T-helper 22 cell (primary cell): Measurements from ENCODE around the gene COL19A1.
"Not testable (repeated sequence)": the region's sequence is repeated elsewhere in the genome, so short reads cannot be mapped to it uniquely, and the experiment has no call there.

Experiments
- DNase-seq: peaks from one replicate; pipeline ENCODE4 v3.0.0-alpha.2; 2020; ENCODE audit warnings: low read depth

The COL19A1 gene

DNA sequence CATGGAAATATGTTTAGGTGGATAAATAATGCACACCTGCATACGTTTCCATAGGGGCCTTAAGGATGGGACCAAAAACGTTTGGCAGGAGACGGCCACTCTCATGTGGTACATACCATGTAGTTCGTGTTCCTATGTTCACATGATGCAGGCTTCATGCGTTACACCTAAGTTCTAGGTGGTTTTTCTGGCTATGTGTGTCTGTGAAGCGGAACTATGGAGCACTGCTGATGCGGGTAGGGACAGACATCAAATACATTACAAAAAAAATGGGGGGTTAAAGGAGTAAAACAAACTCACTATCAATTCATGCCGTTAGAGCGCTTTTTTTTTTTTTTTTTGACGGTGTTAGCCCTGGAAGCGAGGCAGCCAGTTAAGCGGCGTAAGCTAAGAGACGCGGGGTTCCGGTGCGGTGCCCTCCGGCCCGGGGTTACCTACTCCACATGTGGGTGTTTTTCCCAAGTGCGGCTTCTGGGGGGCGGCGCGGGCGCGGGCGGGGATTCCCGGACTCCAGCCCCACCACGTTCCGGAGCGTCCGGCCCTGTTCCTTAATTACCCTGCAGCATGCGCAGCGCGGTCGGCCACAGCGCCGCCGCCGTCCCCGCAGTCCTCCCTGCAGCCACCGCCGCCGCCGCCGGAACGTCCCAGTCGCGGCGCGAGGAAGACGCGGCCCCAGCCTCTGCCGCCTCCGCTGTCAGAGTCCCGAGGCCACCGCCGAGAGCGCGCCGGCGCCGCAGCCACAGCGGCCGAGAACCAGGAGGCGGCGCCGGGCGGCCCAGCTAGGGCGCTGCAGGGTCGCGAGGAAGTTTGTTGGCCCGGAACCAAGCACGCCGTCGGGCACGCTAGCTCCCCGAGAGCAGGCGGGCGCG lies 648 bp downstream of the COL19A1 start:
- DNase-seq = peak; percentile 13

DNA sequence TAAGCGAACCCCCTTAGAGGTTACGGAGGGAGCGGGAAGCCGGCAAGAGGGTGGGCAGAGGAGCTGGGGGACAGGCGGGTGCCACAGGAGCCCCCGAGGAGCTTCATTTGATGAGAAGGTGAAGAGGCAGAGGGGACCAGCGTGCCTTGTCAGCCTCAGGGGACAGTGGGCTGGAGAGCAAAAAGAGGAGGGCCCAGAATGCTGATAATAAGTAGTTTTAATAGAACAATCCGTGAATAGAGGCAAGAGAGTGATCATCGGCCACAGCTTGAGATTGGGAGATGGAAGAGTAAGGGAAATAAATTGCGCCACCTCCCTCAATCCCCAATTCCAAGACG lies 1.3 kb downstream of the COL19A1 start:
- DNase-seq = no peak

DNA sequence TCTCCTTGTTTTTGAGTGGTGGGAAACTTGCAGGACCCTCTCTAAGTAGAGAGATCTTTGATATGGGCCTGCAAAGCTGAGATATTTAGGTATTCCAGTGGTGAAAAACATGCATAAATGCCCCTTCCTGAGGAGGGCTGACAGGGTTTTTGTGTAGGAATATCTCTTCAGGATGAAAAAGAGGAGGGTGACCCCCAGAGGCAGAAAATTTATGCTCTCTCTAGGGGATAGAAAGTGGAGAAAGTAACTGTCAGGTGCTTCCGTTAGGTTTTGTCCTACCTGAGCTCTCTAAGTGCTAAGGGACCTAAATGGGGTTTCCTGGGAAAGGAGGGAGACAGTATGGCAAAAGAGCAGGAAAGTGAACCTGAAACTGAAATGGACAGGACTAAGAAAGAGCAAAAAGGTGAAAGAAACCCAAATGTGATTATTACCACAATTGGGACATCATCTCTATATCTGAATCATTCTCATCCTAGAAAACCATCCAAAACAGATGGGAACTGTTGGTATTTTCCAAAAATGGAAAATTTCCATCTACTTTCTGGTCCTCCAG lies 2.0 kb downstream of the COL19A1 start:
- no peak for DNase-seq

DNA sequence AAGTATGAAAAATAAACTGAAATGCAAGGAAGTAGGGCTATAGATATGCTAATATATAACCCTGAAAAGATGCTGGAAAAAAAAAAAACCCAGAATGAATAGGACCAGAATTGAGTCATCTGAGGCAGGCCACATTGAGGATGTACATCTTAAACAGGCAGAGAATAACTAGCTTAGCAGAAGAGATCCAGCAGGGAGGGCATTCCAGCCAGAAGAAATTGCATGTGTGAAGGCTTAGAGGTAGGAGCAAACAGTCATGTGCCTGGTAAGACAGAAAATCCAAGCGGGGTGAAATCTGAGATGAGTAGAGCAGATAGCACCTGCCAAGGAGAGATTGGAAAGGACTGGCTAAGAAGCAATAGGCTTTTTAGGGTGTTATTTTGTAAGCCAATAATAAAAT lies 2.6 kb downstream of the COL19A1 start:
- DNase-seq = no peak

DNA sequence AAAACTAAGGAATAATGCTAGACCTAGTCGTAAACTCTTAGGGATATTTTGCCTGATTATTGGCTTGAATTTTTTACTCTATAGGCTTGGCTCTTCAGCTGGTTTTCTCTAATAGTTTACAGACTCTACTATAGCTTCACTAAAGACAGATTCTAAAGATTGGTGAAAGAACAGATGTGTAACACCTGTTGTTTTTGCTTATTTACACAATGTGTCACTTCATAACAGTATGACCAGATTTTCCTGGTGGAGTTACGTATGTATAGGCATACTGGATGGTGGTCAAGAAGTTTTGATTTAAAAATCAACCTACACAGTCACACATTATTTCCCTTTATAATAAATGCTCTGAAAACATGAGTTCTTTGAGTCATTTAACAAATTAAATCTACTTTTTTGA lies 4.8 kb downstream of the COL19A1 start:
- no peak for DNase-seq

DNA sequence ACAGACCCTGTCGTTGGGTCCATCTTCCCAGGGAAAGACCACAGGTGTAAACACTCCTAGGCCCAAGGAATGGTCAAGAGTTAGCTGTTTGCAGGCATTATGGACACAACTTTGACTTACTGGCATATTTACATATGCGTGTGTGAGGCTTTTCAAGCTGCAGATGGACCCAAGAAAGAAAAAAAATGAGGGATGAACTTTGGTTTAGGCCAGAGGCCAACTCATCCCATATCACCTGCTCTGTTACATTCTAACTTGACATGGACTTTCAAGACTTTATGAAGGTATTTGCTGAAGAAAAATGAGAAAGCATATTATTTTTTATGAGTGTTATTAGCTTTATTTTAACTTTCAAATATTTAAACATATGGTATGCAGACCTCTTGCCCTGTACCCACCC lies 6.9 kb downstream of the COL19A1 start:
- no peak for DNase-seq

DNA sequence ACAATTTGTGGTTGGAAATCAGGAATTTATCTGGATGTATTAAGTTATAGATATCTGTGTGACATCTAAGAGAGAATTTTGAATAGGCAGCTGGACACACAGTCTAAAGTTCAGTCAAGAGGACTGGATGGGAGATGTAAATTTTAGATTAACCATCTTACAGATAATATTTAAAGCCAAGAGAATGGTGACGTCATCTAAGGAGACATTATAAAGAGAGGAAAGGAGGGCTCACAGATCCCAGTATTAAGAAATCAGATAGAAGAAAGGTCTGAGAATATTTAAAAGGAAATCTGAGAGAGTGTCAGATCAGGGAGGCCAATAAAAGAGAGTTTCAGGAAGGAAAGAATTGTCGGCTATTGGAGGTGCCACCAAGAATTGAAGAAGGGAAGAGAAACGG lies 9.4 kb downstream of the COL19A1 start:
- no peak for DNase-seq

DNA sequence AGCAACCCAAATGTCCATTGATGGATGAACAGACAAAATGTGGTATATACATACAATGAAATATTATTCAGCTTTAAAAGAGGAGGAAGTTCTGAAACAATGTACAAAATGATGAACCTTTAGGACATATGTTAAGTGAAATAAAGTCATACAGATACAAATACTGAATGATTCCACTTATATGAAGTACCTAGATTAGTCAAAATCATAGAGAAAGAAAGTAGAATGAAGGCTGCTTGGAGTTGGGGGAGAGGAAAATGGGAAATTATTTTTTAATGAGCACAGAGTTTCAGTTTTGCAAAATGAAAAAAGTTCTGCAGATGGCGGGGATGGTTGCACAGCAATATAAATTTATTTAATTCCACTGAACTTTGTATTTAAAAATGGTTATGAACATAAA lies 12.4 kb downstream of the COL19A1 start:
- no peak for DNase-seq

DNA sequence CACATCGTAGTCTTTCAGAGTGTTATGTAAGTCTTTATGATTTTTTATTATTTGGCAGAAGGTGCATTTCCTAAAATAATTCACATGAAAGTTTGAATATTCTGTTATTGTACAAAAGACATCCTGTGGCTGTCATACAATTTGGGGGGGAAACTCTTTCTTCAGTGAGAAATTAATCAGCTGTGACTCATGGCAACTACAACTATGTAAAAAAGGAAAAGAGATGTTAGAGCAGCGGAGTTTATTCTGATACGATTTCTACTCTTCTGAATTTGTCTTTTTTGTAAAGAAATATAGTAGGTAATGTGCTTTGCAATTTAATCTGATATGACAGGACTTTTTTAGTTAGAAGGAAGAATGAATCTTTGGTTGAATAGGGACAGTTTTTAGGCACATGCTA lies 14.2 kb downstream of the COL19A1 start:
- no peak for DNase-seq

DNA sequence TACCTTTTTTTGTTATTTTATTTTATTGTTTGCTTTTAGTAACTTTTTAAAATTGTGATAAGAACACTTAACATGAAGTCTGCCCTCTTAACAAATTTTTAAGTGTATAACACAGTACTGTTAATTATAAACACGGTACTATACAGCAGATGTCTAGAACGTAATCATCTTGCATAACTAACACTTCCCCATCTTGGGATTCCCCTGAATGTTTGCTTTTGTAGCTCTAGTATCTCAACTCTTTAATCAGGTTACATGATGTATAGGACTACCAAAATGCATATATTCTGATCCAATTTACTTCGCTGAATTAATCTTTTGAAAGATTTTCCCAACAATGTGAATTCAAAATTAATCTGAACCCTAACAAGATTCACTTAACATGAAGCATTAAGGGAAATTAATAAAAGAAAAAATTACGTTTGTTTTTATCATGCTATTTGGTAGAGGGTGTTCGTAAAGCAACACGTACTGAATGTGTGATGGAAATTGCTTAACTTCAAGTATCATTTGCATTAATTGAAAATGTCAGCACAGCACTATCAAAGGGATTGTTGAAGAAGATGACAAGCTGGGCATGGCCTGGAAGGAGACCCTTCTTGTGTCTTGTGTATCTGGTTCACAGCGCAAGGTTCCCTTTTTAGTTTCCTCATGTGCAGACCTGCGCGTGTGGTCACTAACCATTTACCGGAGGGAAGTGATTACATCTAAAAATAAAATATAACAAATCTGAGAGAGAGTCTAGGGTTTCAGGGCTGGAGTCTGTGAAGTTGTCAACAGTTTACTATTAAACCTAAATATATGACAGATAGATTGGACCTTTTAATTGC lies 15.2 kb downstream of the COL19A1 start:
- DNase-seq = no peak

DNA sequence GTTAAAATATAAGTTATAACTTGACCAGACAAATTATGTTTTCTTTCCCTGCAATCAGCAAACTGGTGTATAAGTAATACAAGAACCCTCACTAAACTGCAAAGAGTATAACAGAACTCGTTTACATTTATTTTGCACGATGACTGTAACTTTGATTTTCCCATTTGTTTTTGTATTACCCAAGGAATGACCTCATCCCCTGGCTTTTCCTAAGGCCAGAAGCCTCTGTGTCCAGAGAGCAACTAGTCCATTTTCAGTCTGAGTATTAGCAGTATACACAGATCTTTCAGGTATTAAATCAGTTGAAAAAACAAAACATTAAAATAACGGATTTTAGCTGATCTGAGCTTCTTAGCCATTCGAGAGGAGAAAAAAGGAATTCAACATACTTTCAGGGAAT lies 17.2 kb downstream of the COL19A1 start:
- no peak for DNase-seq

DNA sequence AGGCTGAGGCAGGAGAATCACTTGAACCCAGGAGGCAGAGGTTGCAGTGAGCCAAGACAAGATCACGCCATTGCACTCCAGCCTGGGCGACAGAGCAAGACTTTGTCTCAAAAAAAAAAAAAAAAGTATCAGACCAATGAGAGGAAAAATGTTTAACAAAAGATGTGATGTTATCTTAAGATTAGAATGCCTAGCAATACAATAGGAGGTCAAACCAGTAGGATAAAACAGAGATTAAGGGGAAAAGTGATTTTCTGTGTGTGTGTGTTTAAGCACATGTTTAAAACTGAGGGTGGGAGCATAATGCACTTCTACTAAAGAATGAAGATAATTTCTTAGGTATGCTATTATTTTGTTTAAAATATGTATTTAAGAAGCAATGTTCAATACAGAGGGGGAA lies 17.9 kb downstream of the COL19A1 start:
- no peak for DNase-seq

DNA sequence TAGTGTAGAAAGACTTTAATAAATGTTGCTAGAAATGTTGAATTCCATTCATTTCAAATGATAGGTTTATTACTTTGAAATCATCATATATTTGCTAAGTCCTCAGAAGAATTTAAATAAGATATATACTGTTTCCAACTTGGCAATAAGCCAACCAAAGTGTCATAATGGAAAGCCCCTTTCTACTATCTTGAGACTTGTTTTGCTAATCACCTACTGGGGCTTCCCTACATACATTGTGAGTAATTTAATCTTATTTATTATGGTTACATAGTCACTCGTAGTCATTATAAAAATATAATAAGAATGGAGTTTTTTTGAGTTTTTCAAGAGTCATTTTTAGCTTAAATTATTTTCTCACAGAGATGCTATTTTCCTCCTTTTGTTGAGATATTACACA lies 20.7 kb downstream of the COL19A1 start:
- no peak for DNase-seq

DNA sequence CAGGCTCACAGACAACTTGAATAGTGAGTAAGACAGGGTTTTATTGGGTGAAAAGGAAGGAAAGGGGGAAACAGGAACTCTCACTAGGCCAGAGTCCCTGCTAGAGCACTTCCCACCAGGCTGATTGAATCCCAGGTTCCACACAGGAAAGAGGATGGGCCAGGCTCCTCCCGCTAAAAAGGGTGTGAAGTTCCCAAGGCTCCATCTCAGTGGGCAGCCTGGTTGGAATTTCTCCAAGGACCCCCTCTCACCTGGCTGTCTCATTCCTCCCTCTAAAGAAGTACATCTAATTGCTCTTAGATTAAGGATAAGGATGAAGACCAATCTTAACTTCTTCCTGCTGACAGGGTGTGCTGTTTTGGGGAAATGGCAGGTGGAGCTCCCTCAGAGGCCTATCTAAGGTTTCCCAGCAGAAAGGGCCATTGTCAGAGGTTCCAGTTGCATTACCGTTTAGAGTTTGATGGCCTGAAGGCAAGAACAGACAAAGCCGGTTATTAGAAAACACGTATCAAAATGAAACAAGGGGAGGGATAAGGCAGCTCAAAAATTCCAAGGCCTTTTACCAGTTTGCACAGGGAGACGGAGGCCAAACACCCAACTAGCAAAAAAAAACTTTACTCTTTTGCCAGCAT lies 21.5 kb downstream of the COL19A1 start:
- DNase-seq = no peak

DNA sequence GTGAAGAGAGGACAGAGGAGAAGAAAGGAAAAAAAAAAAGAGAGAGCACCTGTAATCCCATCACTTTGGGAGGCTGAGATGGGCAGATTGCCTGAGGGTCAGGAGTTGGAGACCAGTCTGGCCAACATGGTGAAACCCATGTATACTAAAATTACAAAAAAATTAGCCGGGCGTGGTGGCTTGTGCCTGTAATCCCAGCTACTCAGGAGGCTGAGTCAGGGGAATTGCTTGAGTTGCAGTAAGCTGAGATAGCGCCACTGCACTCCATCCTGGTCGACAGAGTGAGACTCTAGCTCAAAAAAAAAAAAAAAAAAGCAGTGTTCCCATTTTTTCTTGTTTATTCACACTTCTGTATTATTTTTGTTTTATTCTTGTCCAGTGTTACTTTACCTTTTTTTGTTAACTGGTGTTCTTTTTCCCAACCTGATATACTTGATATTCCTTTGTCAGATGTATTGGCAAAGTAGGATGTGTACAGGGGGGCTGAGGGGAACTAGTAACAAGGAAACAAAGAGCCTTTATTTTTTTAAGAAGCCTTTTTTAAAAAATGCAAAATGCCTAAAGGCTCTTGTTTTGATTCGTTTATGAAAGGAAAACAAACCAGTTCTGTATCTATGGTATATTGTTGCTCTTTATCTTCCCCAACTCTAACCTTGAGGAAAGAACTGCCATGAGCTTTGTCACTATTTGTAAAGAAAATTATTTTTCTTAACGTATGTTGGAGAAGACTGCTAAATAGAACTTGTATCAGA lies 22.3 kb downstream of the COL19A1 start:
- DNase-seq = no peak

DNA sequence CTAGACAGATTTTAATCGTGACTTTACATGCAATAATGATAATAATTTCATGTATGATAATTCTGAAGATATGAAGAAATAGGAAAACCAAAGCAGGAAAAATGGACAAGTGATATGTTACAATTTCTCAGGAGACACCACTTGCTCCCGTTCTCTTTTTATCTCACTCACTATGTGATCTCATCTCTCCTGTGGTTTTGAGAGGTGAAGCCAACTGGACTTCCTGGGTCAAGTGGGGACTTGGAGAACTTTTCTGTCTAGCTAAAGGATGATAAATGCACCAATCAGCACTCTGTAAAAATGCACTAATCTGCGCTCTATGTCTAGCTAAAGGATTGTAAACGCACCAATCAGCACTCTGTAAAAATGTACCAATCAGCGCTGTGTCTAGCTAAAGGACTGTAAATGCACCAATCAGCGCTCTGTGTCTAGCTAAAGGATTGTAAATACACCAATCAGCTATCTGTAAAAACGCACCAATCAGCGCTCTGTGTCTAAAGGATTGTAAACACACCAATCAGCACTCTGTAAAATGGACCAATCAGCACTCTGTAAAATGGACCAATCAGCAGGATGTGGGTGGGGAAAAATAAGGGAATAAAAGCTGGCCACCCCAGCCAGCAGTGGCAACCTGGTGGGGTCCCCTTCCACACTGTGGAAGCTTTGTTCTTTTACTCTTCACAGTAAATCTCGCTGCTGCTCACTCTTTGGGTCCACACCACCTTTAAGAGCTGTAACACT lies 23.0 kb downstream of the COL19A1 start:
- DNase-seq = not testable (repeated sequence)

DNA sequence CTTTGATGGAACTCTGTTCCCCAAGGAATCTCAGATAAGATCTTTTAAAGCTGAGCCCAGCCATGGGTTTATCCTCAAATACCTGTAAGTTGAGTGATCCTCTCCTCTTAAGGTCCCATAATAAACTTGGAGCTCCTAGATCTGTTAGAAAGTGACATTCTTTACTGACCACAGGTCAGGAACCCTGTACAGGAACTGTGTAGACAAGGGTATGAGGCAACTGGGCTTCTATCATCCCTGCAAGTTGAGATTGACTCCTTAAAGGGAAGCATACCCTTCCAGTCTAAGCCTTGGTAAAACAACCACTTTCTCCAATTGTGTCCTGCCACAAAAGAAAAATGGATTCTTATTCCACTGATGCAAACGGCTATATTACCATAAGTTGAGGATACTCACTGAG lies 26.2 kb downstream of the COL19A1 start:
- DNase-seq = not testable (repeated sequence)

DNA sequence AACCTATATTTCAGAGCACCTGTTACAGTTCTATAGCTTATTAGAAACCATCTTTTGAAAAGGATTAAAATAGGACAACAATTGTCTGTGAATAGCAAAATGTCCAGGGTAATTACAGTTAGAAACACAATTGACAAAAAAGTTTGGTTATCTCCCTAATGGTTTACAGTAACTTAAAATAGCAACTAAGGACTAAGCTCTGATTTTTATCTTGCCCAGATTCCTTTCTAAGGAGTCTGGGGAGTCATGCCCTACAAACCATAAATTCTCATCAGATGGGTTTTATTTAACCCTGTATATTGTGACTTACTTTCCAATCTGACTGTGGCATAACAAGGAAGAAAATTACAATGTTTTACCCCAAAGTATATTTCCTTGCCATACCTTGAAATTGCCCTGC lies 26.9 kb downstream of the COL19A1 start:
- DNase-seq = not testable (repeated sequence)

DNA sequence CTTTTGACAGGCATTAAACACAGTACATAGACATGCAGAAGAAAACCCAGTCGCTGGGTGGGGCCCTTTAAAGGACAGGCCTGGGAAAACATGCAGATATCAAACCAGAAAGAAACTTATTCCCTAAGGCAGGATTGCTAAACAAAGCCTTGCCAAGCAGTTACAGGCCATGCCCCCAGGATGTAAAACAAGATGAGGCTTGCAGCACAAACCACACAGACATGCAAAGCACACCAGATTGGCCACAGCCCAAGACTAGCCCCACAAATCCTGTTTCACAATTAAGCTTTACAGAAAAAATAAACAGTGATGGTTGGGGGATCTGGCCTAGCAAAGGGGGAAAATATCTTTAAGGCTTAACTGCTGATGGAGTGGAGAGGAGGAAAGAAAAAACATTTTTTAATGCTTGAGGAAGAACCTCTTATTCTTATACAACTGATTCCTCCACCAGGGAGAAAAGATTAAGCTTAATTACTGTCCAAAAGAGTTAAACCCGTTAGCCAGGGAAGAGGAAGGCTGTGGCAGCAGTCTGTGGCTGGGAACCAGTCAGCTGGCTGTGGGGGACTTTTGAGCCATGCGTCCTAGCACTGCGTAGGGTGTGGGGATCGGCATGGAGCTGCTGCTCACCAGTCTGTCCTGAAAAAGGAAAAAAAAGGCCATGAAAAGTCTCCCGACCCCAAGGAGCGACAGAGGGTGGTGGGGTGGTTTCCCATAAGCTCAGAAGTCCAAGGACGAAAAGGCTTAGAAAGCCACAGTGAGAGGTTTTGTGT lies 28.4 kb downstream of the COL19A1 start:
- no peak for DNase-seq

DNA sequence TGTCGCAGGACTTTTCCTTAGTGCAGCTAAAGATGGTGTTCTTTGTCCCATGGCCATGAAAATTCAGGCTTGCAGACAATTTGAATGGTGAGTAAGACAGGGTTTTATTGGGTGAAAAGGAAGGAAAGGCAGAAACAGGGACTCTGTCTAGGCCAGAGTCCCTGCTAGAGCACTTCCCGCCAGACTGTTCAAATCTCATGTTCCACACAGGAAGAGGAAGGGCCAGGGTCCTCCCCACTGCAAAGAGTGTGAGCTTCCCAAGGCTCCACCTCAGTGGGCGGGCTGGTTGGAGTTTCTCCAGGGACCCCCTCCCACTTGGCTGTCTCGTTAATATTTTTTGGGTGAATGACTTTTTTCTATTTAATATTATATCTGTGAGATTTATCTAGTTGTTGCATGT lies 29.0 kb downstream of the COL19A1 start:
- no peak for DNase-seq
